WTC11 (cell line): ENCODE results near the gene CAPN12. TPM values are rescaled to one million over a fixed set of nuclear protein-coding genes. Genes with fewer than 3 reads are reported as not detected.
A peak's percentile ranks its signal among the peaks of the same experiment; 100 is the strongest.

Experiments used
- ATAC-seq: fragments of 200-7000 bp; cut with Tn5 transposase; 2 replicates; pipeline ENCODE4 v1.10.0; 2021; ENCODE audit warnings: mild to moderate bottlenecking, moderate library complexity
- CTCF ChIA-PET: fragments of 300-600 bp; sonication (Branson Sonifier 250); formaldehyde crosslinking; loops from one replicate; lab custom pipeline; 2021; ENCODE audit warnings: antibody characterized with exemption; lab: Charles Lee
- POLR2A ChIA-PET: fragments of 350-600 bp; sonication (Branson Sonifier 250); formaldehyde crosslinking; loops from one replicate; lab custom pipeline; 2021; ENCODE audit warnings: antibody characterized with exemption; lab: Charles Lee
- DNase-seq: peaks from one replicate; pipeline ENCODE4 v3.0.0; 2021; ENCODE audit warnings: low spot score
- H3K27ac Mint-ChIP-seq: 2 replicates; pipeline ENCODE4 v1.8.0; 2021; ENCODE audit warnings: mixed read lengths
- H3K27me3 Mint-ChIP-seq: 2 replicates; pipeline ENCODE4 v1.8.0; 2021; ENCODE audit warnings: low read depth, mild to moderate bottlenecking, moderate library complexity, mixed read lengths
- H3K36me3 Mint-ChIP-seq: 2 replicates; pipeline ENCODE4 v1.8.0; 2021; ENCODE audit warnings: mixed read lengths
- H3K4me1 Mint-ChIP-seq: 2 replicates; pipeline ENCODE4 v1.8.0; 2022; ENCODE audit warnings: mixed read lengths
- H3K4me3 Mint-ChIP-seq: 2 replicates; pipeline ENCODE4 v1.8.0; 2021; ENCODE audit warnings: mild to moderate bottlenecking, moderate library complexity, mixed read lengths
- H3K9me3 Mint-ChIP-seq: 2 replicates; pipeline ENCODE4 v1.8.0; 2021; ENCODE audit warnings: mixed read lengths
- ESRRA ChIP-seq: sonication (generic); formaldehyde crosslinking; IDR thresholded peaks from 2 replicates; pipeline ENCODE4 v1.8.1; 2022; ENCODE audit warnings: mild to moderate bottlenecking, missing genetic modification reagents, borderline replicate concordance
- GABPB1 ChIP-seq: sonication (generic); formaldehyde crosslinking; IDR thresholded peaks from 2 replicates; pipeline ENCODE4 v1.8.1; 2023; ENCODE audit warnings: mild to moderate bottlenecking, missing genetic modification reagents
- JAZF1 ChIP-seq: fragments of 250-450 bp; sonication (Bioruptor Pico); IDR thresholded peaks from 2 replicates; pipeline ENCODE4 v1.9.0; 2021; ENCODE audit warnings: moderate library complexity, mild to moderate bottlenecking, inconsistent platforms
- TCF7 ChIP-seq: sonication (generic); formaldehyde crosslinking; IDR thresholded peaks from 2 replicates; pipeline ENCODE4 v1.8.0; 2022; ENCODE audit warnings: mild to moderate bottlenecking, low read depth, missing genetic modification reagents, moderate library complexity
- ZNF121 ChIP-seq: sonication (generic); formaldehyde crosslinking; IDR thresholded peaks from 2 replicates; pipeline ENCODE4 v1.8.0; 2023; ENCODE audit warnings: missing genetic modification reagents
- total RNA-seq: library from RNA; stranded (reverse); gene quantifications from 3 replicates; pipeline ENCODE4 v1.2.3, GENCODE V29; 2021
- TF ChIP-seq, protein P1 (sequence below): fragments of 250-450 bp; sonication (Bioruptor Pico); IDR thresholded peaks from 2 replicates; pipeline ENCODE4 v1.9.0; 2021; ENCODE audit warnings: moderate library complexity, mild to moderate bottlenecking, inconsistent platforms, borderline replicate concordance
- TF ChIP-seq, protein P2 (sequence below): sonication (generic); formaldehyde crosslinking; IDR thresholded peaks from 2 replicates; pipeline ENCODE4 v1.8.0; 2023; ENCODE audit warnings: mild to moderate bottlenecking, missing genetic modification reagents
- TF ChIP-seq, protein P3 (sequence below): sonication (generic); formaldehyde crosslinking; IDR thresholded peaks from 2 replicates; pipeline ENCODE4 v1.8.1; 2022; ENCODE audit warnings: low read depth, mild to moderate bottlenecking, moderate library complexity, missing genetic modification reagents, borderline replicate concordance
- TF ChIP-seq, protein P4 (sequence below): fragments of 250-450 bp; sonication (Bioruptor Pico); IDR thresholded peaks from 2 replicates; pipeline ENCODE4 v1.9.0; 2021; ENCODE audit warnings: mild to moderate bottlenecking, borderline replicate concordance
- TF ChIP-seq, protein P5 (sequence below): sonication (generic); formaldehyde crosslinking; IDR thresholded peaks from 2 replicates; pipeline ENCODE4 v1.8.1; 2022; ENCODE audit warnings: mild to moderate bottlenecking, missing genetic modification reagents, moderate library complexity, borderline replicate concordance
- TF ChIP-seq, protein P6 (sequence below): sonication (generic); formaldehyde crosslinking; IDR thresholded peaks from 2 replicates; pipeline ENCODE4 v1.8.1; 2022; ENCODE audit warnings: missing genetic modification reagents, borderline replicate concordance
- TF ChIP-seq, protein P7 (sequence below): fragments of 250-450 bp; sonication (Bioruptor Pico); IDR thresholded peaks from 2 replicates; pipeline ENCODE4 v2.1.2; 2022; ENCODE audit warnings: mild to moderate bottlenecking, moderate library complexity

CAPN12 gene
- total RNA-seq, 1 experiment from 2014 or later, result 9.6 TPM

DNA sequence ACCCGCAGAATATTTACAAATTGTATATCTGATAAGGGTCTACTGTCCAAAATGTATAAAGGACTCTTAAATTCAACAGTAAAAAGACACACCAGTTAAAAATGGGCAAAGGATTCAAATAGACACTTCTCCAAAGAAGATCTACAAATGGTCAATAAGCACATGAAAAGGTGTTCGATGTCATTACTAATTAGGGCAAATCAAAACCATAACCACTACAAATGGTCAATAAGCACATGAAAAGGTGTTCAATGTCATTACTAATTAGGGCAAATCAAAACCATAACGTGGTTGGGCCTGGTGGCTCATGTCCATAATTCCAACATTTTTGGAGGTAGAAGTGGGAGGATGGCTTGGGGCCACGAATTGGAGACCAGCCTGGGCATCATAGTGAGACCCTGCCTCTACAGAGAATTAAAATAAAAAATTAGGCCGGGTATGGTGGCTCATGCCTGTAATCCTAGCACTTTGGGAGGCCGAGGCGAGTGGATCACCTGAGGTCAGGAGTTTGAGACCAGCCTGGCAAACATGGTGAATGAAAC lies 56.4 kb downstream of the CAPN12 start:
- Mint-ChIP-seq H3K27me3 (no peaks in the 10 kb centered on the region), H3K4me3 (no peak overlapping the region), H3K36me3 (peaks cover 16% of the 10 kb centered on the region), H3K9me3 (peaks cover 1% of the 10 kb centered on the region), H3K27ac (peak overlapping the region; percentile 20), H3K4me1 (peaks cover 87% of the 10 kb centered on the region)
- no peak for DNase-seq
- ATAC-seq, result no peak
- POLR2A ChIA-PET, result interaction anchor here (2.3 kb wide), 1 partner anchor 22 kb away, joined by 23 read pairs; no protein-coding TSS in a partner anchor
- TF ChIP-seq TCF7 (CRISPR knock-in tag) (no peak), ESRRA (CRISPR knock-in tag) (no peak), ZNF121 (CRISPR knock-in tag) (peak; percentile 83; the same call in 1 of the 2 replicates), JAZF1 (CRISPR knock-in tag) (no peak)
- TF ChIP-seq, protein P1, sequence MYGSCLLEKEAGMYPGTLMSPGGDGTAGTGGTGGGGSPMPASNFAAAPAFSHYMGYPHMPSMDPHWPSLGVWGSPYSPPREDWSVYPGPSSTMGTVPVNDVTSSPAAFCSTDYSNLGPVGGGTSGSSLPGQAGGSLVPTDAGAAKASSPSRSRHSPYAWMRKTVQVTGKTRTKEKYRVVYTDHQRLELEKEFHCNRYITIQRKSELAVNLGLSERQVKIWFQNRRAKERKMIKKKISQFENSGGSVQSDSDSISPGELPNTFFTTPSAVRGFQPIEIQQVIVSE (CRISPR knock-in tag), result no peak
- TF ChIP-seq, protein P2, sequence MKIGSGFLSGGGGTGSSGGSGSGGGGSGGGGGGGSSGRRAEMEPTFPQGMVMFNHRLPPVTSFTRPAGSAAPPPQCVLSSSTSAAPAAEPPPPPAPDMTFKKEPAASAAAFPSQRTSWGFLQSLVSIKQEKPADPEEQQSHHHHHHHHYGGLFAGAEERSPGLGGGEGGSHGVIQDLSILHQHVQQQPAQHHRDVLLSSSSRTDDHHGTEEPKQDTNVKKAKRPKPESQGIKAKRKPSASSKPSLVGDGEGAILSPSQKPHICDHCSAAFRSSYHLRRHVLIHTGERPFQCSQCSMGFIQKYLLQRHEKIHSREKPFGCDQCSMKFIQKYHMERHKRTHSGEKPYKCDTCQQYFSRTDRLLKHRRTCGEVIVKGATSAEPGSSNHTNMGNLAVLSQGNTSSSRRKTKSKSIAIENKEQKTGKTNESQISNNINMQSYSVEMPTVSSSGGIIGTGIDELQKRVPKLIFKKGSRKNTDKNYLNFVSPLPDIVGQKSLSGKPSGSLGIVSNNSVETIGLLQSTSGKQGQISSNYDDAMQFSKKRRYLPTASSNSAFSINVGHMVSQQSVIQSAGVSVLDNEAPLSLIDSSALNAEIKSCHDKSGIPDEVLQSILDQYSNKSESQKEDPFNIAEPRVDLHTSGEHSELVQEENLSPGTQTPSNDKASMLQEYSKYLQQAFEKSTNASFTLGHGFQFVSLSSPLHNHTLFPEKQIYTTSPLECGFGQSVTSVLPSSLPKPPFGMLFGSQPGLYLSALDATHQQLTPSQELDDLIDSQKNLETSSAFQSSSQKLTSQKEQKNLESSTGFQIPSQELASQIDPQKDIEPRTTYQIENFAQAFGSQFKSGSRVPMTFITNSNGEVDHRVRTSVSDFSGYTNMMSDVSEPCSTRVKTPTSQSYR (CRISPR knock-in tag), result no peak
- TF ChIP-seq, protein P3, sequence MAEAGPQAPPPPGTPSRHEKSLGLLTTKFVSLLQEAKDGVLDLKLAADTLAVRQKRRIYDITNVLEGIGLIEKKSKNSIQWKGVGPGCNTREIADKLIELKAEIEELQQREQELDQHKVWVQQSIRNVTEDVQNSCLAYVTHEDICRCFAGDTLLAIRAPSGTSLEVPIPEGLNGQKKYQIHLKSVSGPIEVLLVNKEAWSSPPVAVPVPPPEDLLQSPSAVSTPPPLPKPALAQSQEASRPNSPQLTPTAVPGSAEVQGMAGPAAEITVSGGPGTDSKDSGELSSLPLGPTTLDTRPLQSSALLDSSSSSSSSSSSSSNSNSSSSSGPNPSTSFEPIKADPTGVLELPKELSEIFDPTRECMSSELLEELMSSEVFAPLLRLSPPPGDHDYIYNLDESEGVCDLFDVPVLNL (CRISPR knock-in tag), result no peak
- TF ChIP-seq, protein P4, sequence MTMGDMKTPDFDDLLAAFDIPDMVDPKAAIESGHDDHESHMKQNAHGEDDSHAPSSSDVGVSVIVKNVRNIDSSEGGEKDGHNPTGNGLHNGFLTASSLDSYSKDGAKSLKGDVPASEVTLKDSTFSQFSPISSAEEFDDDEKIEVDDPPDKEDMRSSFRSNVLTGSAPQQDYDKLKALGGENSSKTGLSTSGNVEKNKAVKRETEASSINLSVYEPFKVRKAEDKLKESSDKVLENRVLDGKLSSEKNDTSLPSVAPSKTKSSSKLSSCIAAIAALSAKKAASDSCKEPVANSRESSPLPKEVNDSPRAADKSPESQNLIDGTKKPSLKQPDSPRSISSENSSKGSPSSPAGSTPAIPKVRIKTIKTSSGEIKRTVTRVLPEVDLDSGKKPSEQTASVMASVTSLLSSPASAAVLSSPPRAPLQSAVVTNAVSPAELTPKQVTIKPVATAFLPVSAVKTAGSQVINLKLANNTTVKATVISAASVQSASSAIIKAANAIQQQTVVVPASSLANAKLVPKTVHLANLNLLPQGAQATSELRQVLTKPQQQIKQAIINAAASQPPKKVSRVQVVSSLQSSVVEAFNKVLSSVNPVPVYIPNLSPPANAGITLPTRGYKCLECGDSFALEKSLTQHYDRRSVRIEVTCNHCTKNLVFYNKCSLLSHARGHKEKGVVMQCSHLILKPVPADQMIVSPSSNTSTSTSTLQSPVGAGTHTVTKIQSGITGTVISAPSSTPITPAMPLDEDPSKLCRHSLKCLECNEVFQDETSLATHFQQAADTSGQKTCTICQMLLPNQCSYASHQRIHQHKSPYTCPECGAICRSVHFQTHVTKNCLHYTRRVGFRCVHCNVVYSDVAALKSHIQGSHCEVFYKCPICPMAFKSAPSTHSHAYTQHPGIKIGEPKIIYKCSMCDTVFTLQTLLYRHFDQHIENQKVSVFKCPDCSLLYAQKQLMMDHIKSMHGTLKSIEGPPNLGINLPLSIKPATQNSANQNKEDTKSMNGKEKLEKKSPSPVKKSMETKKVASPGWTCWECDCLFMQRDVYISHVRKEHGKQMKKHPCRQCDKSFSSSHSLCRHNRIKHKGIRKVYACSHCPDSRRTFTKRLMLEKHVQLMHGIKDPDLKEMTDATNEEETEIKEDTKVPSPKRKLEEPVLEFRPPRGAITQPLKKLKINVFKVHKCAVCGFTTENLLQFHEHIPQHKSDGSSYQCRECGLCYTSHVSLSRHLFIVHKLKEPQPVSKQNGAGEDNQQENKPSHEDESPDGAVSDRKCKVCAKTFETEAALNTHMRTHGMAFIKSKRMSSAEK, result no peak
- TF ChIP-seq, protein P5, sequence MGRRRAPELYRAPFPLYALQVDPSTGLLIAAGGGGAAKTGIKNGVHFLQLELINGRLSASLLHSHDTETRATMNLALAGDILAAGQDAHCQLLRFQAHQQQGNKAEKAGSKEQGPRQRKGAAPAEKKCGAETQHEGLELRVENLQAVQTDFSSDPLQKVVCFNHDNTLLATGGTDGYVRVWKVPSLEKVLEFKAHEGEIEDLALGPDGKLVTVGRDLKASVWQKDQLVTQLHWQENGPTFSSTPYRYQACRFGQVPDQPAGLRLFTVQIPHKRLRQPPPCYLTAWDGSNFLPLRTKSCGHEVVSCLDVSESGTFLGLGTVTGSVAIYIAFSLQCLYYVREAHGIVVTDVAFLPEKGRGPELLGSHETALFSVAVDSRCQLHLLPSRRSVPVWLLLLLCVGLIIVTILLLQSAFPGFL (CRISPR knock-in tag), result no peak
- CTCF ChIA-PET, result no interaction called here

DNA sequence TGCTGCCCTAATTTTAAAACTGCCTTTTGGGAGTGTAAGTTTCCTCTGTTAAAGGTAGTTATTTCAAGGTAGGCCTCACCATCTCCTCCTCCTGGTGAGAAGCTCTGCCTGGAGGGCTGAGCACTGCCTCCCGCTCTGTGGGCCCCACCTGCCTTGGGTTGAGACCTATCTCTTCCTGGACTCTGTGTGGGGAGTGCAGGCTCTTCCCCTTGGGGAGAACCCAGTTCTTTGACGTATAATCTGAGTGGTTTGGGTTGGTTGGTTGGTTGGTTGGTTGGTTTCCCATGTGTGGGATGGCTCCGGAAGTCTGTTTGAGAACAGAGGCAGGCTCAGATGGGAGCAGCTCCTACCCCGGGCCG lies 57.8 kb downstream of the CAPN12 start:
- H3K27ac Mint-ChIP-seq, result peak overlapping the region; percentile 99
- TF ChIP-seq, protein P6, sequence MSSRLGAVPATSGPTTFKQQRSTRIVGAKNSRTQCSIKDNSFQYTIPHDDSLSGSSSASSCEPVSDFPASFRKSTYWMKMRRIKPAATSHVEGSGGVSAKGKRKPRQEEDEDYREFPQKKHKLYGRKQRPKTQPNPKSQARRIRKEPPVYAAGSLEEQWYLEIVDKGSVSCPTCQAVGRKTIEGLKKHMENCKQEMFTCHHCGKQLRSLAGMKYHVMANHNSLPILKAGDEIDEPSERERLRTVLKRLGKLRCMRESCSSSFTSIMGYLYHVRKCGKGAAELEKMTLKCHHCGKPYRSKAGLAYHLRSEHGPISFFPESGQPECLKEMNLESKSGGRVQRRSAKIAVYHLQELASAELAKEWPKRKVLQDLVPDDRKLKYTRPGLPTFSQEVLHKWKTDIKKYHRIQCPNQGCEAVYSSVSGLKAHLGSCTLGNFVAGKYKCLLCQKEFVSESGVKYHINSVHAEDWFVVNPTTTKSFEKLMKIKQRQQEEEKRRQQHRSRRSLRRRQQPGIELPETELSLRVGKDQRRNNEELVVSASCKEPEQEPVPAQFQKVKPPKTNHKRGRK (CRISPR knock-in tag), result no peak
- TF ChIP-seq, protein P3 (CRISPR knock-in tag), result no peak
- TF ChIP-seq, protein P7, sequence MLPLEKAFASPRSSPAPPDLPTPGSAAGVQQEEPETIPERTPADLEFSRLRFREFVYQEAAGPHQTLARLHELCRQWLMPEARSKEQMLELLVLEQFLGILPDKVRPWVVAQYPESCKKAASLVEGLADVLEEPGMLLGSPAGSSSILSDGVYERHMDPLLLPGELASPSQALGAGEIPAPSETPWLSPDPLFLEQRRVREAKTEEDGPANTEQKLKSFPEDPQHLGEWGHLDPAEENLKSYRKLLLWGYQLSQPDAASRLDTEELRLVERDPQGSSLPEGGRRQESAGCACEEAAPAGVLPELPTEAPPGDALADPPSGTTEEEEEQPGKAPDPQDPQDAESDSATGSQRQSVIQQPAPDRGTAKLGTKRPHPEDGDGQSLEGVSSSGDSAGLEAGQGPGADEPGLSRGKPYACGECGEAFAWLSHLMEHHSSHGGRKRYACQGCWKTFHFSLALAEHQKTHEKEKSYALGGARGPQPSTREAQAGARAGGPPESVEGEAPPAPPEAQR, result no peak
- no peak for TF ChIP-seq GABPB1 (CRISPR knock-in tag)
- ChIA-PET POLR2A (interaction anchor here (0.6 to 2.3 kb wide), 9 partner anchors 10 to 829 kb away, joined by 3 to 23 read pairs (median 6); partner anchors contain the start of gene ACTN4), CTCF (interaction anchor here (0.6 to 2.6 kb wide), 16 partner anchors 10 to 1833 kb away, joined by 3 to 20 read pairs (median 8); partner anchors contain the start of genes ACTN4 and FAM98C)
- DNase-seq (no peak), ATAC-seq (0 out of 2 replicates have a peak, but pooled peaks have one; percentile 3)
- peak overlapping the region; percentile 44 for H3K4me3 Mint-ChIP-seq
- H3K36me3 Mint-ChIP-seq, result peaks cover 24% of the 10 kb centered on the region
- H3K4me1 Mint-ChIP-seq, result peaks cover 86% of the 10 kb centered on the region
- H3K9me3 Mint-ChIP-seq, result peaks cover 9% of the 10 kb centered on the region
- H3K27me3 Mint-ChIP-seq, result no peaks in the 10 kb centered on the region
